HG03342 (cell line): Measurements from ENCODE around the gene UNC13D.
"Not testable (repeated sequence)": the region's sequence is repeated elsewhere in the genome, so short reads cannot be mapped to it uniquely, and the experiment has no call there.

Experiments
- ATAC-seq: cut with Tn5 transposase; IDR thresholded peaks from one replicate; pipeline ENCODE4 v1.9.1; 2021; ENCODE audit warnings: mild to moderate bottlenecking, moderate library complexity; ENCODE audit not compliant: unreplicated experiment

Gene UNC13D

GRCh38 chr17:75807861-75808260, 36.3 kb downstream of the UNC13D start:
- no peak for ATAC-seq

GRCh38 chr17:75806822-75807500, 37.2 kb downstream of the UNC13D start:
- no peak for ATAC-seq

- no peak for ATAC-seq
These were observed 40.3 kb downstream of the UNC13D start for GRCh38 chr17:75803883-75804282.

GRCh38 chr17:75799402-75799801, 44.8 kb downstream of the UNC13D start:
- no peak for ATAC-seq

GRCh38 chr17:75795820-75796607, 48.2 kb downstream of the UNC13D start:
- no peak for ATAC-seq

- no peak for ATAC-seq
These were observed 50.7 kb downstream of the UNC13D start for GRCh38 chr17:75793460-75793859.

GRCh38 chr17:75791254-75791653, 53.0 kb downstream of the UNC13D start:
- ATAC-seq: no peak

GRCh38 chr17:75785016-75785890, 59.0 kb downstream of the UNC13D start:
- peak; percentile 59 for ATAC-seq

- ATAC-seq: peak; percentile 56
These were observed 59.7 kb downstream of the UNC13D start, which contains the start of gene UNK for GRCh38 chr17:75784473-75785015. TSS of gene UNK (plus strand) at chr17:75784806. CDS start at chr17:75784881, 75 bp downstream.

GRCh38 chr17:75783803-75784472, 60.3 kb downstream of the UNC13D start:
- ATAC-seq: peak; percentile 2

GRCh38 chr17:75783069-75783783, 61.0 kb downstream of the UNC13D start:
- no peak for ATAC-seq

GRCh38 chr17:75779987-75780889, 64.0 kb downstream of the UNC13D start:
- ATAC-seq: no peak

- ATAC-seq: peak; percentile 67
These were observed 64.8 kb downstream of the UNC13D start for GRCh38 chr17:75779250-75779986.

- ATAC-seq: peak; percentile 5
These were observed 65.3 kb downstream of the UNC13D start for GRCh38 chr17:75778861-75779249.

GRCh38 chr17:75778066-75778860, 65.9 kb downstream of the UNC13D start:
- not testable (repeated sequence) for ATAC-seq

- no peak for ATAC-seq
These were observed 66.8 kb downstream of the UNC13D start for GRCh38 chr17:75777296-75777922.
